IMR-90 (cell line): Measurements from ENCODE around the gene CMTR1. TPM values are rescaled to one million over a fixed set of nuclear protein-coding genes. Genes with fewer than 3 reads are reported as not detected.

Experiments
- ATAC-seq: fragments of 200-7000 bp; cut with Tn5 transposase; 2 replicates; pipeline ENCODE4 v1.9.1; 2020; ENCODE audit warnings: low read depth, mild to moderate bottlenecking, moderate library complexity
- BruUV-seq: library from RNA; stranded (reverse); fragments of 400-500 nt; replicated peaks from 2 replicates; lab custom pipeline; 2021; lab: Mats Ljungman, UMichigan
- CTCF ChIA-PET: fragments of 300-600 bp; formaldehyde crosslinking; extraction: SDS; loops from one replicate; lab custom pipeline; 2021; ENCODE audit warnings: antibody characterized with exemption; lab: Yijun Ruan, JAX
- POLR2A ChIA-PET: fragments of 300-600 bp; sonication (Branson Sonifier 250); formaldehyde crosslinking; loops from one replicate; lab custom pipeline; 2022; ENCODE audit warnings: antibody characterized with exemption; ENCODE audit not compliant: unreplicated experiment; lab: Charles Lee
- DNase-seq: peaks from one replicate; pipeline ENCODE4 v3.0.0; 2013
- H2AFZ ChIP-seq: replicated peaks from 2 replicates; pipeline ENCODE3; 2013; ENCODE audit warnings: low read length, mild to moderate bottlenecking; ENCODE audit not compliant: poor library complexity
- H2AK5ac ChIP-seq: 2 replicates; pipeline ENCODE4 v1.6.1; 2013; ENCODE audit warnings: low read depth, low read length, inconsistent platforms
- H2AK9ac ChIP-seq: replicated peaks from 2 replicates; pipeline ENCODE3; 2013; ENCODE audit warnings: mild to moderate bottlenecking, low read depth, low read length, moderate library complexity; ENCODE audit not compliant: poor library complexity
- H2BK120ac ChIP-seq: 2 replicates; pipeline ENCODE4 v1.6.1; 2013; ENCODE audit warnings: low read depth, low read length, inconsistent platforms
- H2BK15ac ChIP-seq: 3 replicates; pipeline ENCODE4 v1.6.1; 2013; ENCODE audit warnings: low read depth, low read length, inconsistent platforms
- H2BK20ac ChIP-seq: 2 replicates; pipeline ENCODE4 v1.6.1; 2013; ENCODE audit warnings: low read depth, mild to moderate bottlenecking, inconsistent platforms, low read length, moderate library complexity
- H2BK5ac ChIP-seq: 2 replicates; pipeline ENCODE4 v1.6.1; 2013; ENCODE audit warnings: mild to moderate bottlenecking, low read depth, low read length, inconsistent platforms; ENCODE audit not compliant: poor library complexity, severe bottlenecking
- H3K14ac ChIP-seq: replicated peaks from 2 replicates; pipeline ENCODE4 v1.6.1; 2013; ENCODE audit warnings: low read depth, low read length, inconsistent platforms
- H3K18ac ChIP-seq: 2 replicates; pipeline ENCODE4 v1.6.1; 2013; ENCODE audit warnings: low read depth, low read length, control low read depth
- H3K23ac ChIP-seq: 2 replicates; pipeline ENCODE4 v1.6.1; 2013; ENCODE audit warnings: low read depth, low read length, inconsistent platforms
- H3K27ac ChIP-seq: 2 replicates; pipeline ENCODE4 v1.5.1; 2013; ENCODE audit warnings: mild to moderate bottlenecking, control low read depth, low read length; ENCODE audit not compliant: insufficient read depth
- H3K27me3 ChIP-seq: 2 replicates; pipeline ENCODE4 v1.6.1; 2013; ENCODE audit warnings: low read length; ENCODE audit not compliant: control insufficient read depth, insufficient read depth
- H3K36me3 ChIP-seq: 2 replicates; pipeline ENCODE4 v1.6.1; 2013; ENCODE audit warnings: low read length, mixed read lengths; ENCODE audit not compliant: control insufficient read depth, insufficient read depth
- H3K4ac ChIP-seq: 2 replicates; pipeline ENCODE4 v1.6.1; 2013; ENCODE audit warnings: low read depth, low read length, inconsistent platforms
- H3K4me1 ChIP-seq: 2 replicates; pipeline ENCODE4 v1.6.1; 2013; ENCODE audit warnings: low read length, mixed read lengths; ENCODE audit not compliant: control insufficient read depth, insufficient read depth
- H3K4me2 ChIP-seq: 2 replicates; pipeline ENCODE4 v1.6.1; 2013; ENCODE audit warnings: low read depth, mild to moderate bottlenecking, control low read depth, low read length, moderate library complexity
- H3K4me3 ChIP-seq: 2 replicates; pipeline ENCODE4 v1.5.1; 2013; ENCODE audit warnings: low read depth, mild to moderate bottlenecking, control low read depth, low read length, moderate library complexity; ENCODE audit not compliant: insufficient read depth
- H3K56ac ChIP-seq: 2 replicates; pipeline ENCODE4 v1.6.1; 2013; ENCODE audit warnings: low read length, inconsistent platforms; ENCODE audit not compliant: insufficient read depth; ENCODE audit errors: extremely low read depth
- H3K79me1 ChIP-seq, 2 experiments: 2 replicates each; pipeline ENCODE4 v1.6.1; 2013; ENCODE audit warnings: low read length in 2 of 2, inconsistent platforms in 1 of 2, low read depth in 1 of 2
- H3K9ac ChIP-seq: 2 replicates; pipeline ENCODE4 v1.6.1; 2013; ENCODE audit warnings: low read depth, low read length, control low read depth
- H3K9me1 ChIP-seq: 2 replicates; pipeline ENCODE4 v1.6.1; 2013; ENCODE audit warnings: low read length, inconsistent platforms; ENCODE audit not compliant: insufficient read depth
- H3K9me3 ChIP-seq: 2 replicates; pipeline ENCODE4 v1.6.1; 2013; ENCODE audit warnings: low read length; ENCODE audit not compliant: control insufficient read depth, insufficient read depth
- H4K20me1 ChIP-seq: 2 replicates; pipeline ENCODE4 v1.6.1; 2013; ENCODE audit warnings: low read length, inconsistent platforms; ENCODE audit not compliant: insufficient read depth
- H4K5ac ChIP-seq: 2 replicates; pipeline ENCODE4 v1.6.1; 2013; ENCODE audit warnings: mild to moderate bottlenecking, low read depth, low read length, control low read depth
- H4K8ac ChIP-seq, 2 experiments: 2 replicates each; pipeline ENCODE4 v1.6.1; 2013; ENCODE audit warnings: low read depth in 2 of 2, low read length in 2 of 2, control low read depth in 1 of 2, inconsistent platforms in 1 of 2
- H4K91ac ChIP-seq: 2 replicates; pipeline ENCODE4 v1.6.1; 2013; ENCODE audit warnings: low read depth, low read length, inconsistent platforms; ENCODE audit not compliant: insufficient read depth
- BHLHE40 ChIP-seq: fragments of 150-350 bp; IDR thresholded peaks from 2 replicates; pipeline ENCODE4 v1.6.1; 2016; ENCODE audit warnings: mild to moderate bottlenecking, low read depth, low read length
- CEBPB ChIP-seq: IDR thresholded peaks from 2 replicates; pipeline ENCODE4 v1.6.1; 2012; ENCODE audit warnings: low read depth, low read length, improper control_type of control experiment
- CHD1 ChIP-seq: IDR thresholded peaks from 2 replicates; pipeline ENCODE4 v1.6.1; 2012; ENCODE audit warnings: low read depth, low read length, improper control_type of control experiment
- CTCF ChIP-seq: conservative IDR thresholded peaks from 2 replicates; pipeline ENCODE4 v1.5.1; 2012; ENCODE audit warnings: mild to moderate bottlenecking, low read depth, low read length, improper control_type of control experiment
- ELK1 ChIP-seq: fragments of 150-350 bp; IDR thresholded peaks from 2 replicates; pipeline ENCODE4 v1.6.1; 2016; ENCODE audit warnings: low read depth, mild to moderate bottlenecking, low read length, moderate library complexity, borderline replicate concordance
- FOS ChIP-seq: fragments of 150-350 bp; IDR thresholded peaks from 2 replicates; pipeline ENCODE4 v1.6.1; 2016; ENCODE audit warnings: low read depth, low read length
- MAFK ChIP-seq: IDR thresholded peaks from 2 replicates; pipeline ENCODE4 v1.6.1; 2012; ENCODE audit warnings: low read depth, low read length, improper control_type of control experiment
- MAZ ChIP-seq: IDR thresholded peaks from 2 replicates; pipeline ENCODE4 v1.6.1; 2012; ENCODE audit warnings: low read depth, mild to moderate bottlenecking, low read length, improper control_type of control experiment, moderate library complexity, borderline replicate concordance
- MXI1 ChIP-seq: IDR thresholded peaks from 2 replicates; pipeline ENCODE4 v1.6.1; 2012; ENCODE audit warnings: low read depth, mild to moderate bottlenecking, low read length, moderate library complexity, borderline replicate concordance
- NFE2L2 ChIP-seq: fragments of 150-350 bp; IDR thresholded peaks from 2 replicates; pipeline ENCODE4 v1.6.1; 2016; ENCODE audit warnings: low read depth, mild to moderate bottlenecking, low read length
- POLR2A ChIP-seq: IDR thresholded peaks from 2 replicates; pipeline ENCODE4 v1.6.1; 2012; ENCODE audit warnings: mild to moderate bottlenecking, low read depth, low read length
- RAD21 ChIP-seq: IDR thresholded peaks from 2 replicates; pipeline ENCODE4 v1.6.1; 2012; ENCODE audit warnings: low read length, improper control_type of control experiment
- RCOR1 ChIP-seq: IDR thresholded peaks from 2 replicates; pipeline ENCODE4 v1.6.1; 2012; ENCODE audit warnings: mild to moderate bottlenecking, low read length, improper control_type of control experiment; ENCODE audit not compliant: insufficient replicate concordance
- RFX5 ChIP-seq: IDR thresholded peaks from 2 replicates; pipeline ENCODE4 v1.8.0; 2012; ENCODE audit warnings: low read depth, mild to moderate bottlenecking, low read length, moderate library complexity
- SMC3 ChIP-seq: fragments of 150-350 bp; IDR thresholded peaks from 2 replicates; pipeline ENCODE4 v1.6.1; 2016; ENCODE audit warnings: low read depth, mild to moderate bottlenecking, antibody characterized with exemption, low read length, moderate library complexity
- USF2 ChIP-seq: fragments of 150-350 bp; IDR thresholded peaks from 2 replicates; pipeline ENCODE4 v1.6.1; 2017; ENCODE audit warnings: mild to moderate bottlenecking, antibody characterized with exemption, low read length, low read depth
- WGBS, 2 experiments: methylation state at CpG; one replicate each; pipeline versions ENCODE4 v1.1.5 to v1.1.7; 2013; ENCODE audit warnings: missing lambda C conversion rate in 2 of 2; ENCODE audit not compliant: insufficient read length in 1 of 2; ENCODE audit errors: extremely low coverage in 2 of 2; 5-methylcytosine and 5-hydroxymethylcytosine counted together
- dilution Hi-C: fragments of 300-500 bp; cut with HindIII; formaldehyde crosslinking; loops from one replicate; pipeline ENCODE4 v1.14.3; 2018; ENCODE audit warnings: low sequenced_read_pairs; ENCODE audit not compliant: unreplicated experiment
- in situ Hi-C: fragments of 300-500 bp; cut with MboI; formaldehyde crosslinking; loops from 3 replicates; pipeline ENCODE4 v1.14.3; 2019; ENCODE audit warnings: low sequenced_read_pairs, inconsistent platforms, mixed read lengths
- intact Hi-C: fragments of 100-400 bp; cut with micrococcal nuclease; formaldehyde crosslinking; loops from 2 replicates; pipeline ENCODE4 v1.10.0; 2022
- polyA plus RNA-seq, 3 experiments: library from polyadenylated mRNA; depleted of rRNA; stranded (reverse); fragments of >200 nt; gene quantifications; 2 replicates each; pipeline ENCODE4 v1.2.3, GENCODE V29; 2012; ENCODE audit warnings: low replicate concordance in 1 of 3
- total RNA-seq: library from RNA; depleted of rRNA; stranded (reverse); fragments of >200 nt; gene quantifications from 2 replicates; pipeline ENCODE4 v1.2.3, GENCODE V29; 2012

Gene CMTR1
- total and polyA plus RNA-seq, 2 of the 4 experiments (the other 2 are of a cell fraction), result 22.6 to 30.1 TPM

GRCh38 chr6:37514837-37515236 is 81.8 kb downstream of the CMTR1 start:
- POLR2A ChIA-PET, result no interaction called here

More at GRCh38 chr6:37514837-37515236, 81.8 kb downstream of the CMTR1 start:
- WGBS, 2 experiments, result 96% methylated on average over 4 of the region's 7 CpGs; no CpG with 5 or more reads in 1 of the 2 experiments
- H3K27ac ChIP-seq, result no peak overlapping the region
- H3K36me3 ChIP-seq, result no peaks in the 10 kb centered on the region
- ATAC-seq (no peak), DNase-seq (no peak)
- H3K4me1 ChIP-seq, result peaks cover 3% of the 10 kb centered on the region; the same call in 1 of the 2 replicates
- H3K56ac ChIP-seq, result no peak overlapping the region
- H2AK9ac ChIP-seq, result peak overlapping the region; percentile 79
- H3K4ac ChIP-seq, result no peak overlapping the region
- H3K79me1 ChIP-seq, result no peaks in the 10 kb centered on the region
- no peak overlapping the region for H2BK120ac ChIP-seq
- no peak overlapping the region for H2BK15ac ChIP-seq
- H2AFZ ChIP-seq, result no peak overlapping the region
- in situ Hi-C loops (no loop called here), intact Hi-C loops (no loop called here), dilution Hi-C loops (no loop called here)
- 0 out of 2 replicates have a peak overlapping the region, but pooled peaks have one; percentile 20 for H3K14ac ChIP-seq
- BruUV-seq, result no TSS peak
- no peak overlapping the region for H4K5ac ChIP-seq
- no peak overlapping the region for H4K8ac ChIP-seq
- CTCF ChIA-PET, result no interaction called here
- H2AK5ac ChIP-seq, result no peak overlapping the region
- no peaks in the 10 kb centered on the region for H4K20me1 ChIP-seq
- no peak overlapping the region for H3K18ac ChIP-seq
- H2BK20ac ChIP-seq, result no peak overlapping the region
- no peak overlapping the region for H3K23ac ChIP-seq
- H3K27me3 ChIP-seq, result peaks cover 65% of the 10 kb centered on the region
- H3K4me2 ChIP-seq, result no peak overlapping the region
- H3K9me1 ChIP-seq, result no peaks in the 10 kb centered on the region
- H4K91ac ChIP-seq, result no peak overlapping the region
- H3K9ac ChIP-seq, result no peak overlapping the region
- peaks cover 2% of the 10 kb centered on the region; the same call in 1 of the 2 replicates for H3K9me3 ChIP-seq
- no peak overlapping the region for H2BK5ac ChIP-seq
- H3K4me3 ChIP-seq, result no peak overlapping the region
- TF ChIP-seq POLR2A, result no peak
- no peak for TF ChIP-seq FOS
- no peak for TF ChIP-seq NFE2L2
- TF ChIP-seq CEBPB, result no peak
- TF ChIP-seq CTCF, result no peak
- TF ChIP-seq ELK1, result no peak
- TF ChIP-seq MXI1, result no peak
- TF ChIP-seq USF2, result no peak
- no peak for TF ChIP-seq RCOR1
- TF ChIP-seq MAFK, result no peak
- no peak for TF ChIP-seq BHLHE40
- TF ChIP-seq RFX5, result no peak
- TF ChIP-seq CHD1, result no peak
- TF ChIP-seq SMC3, result no peak
- TF ChIP-seq MAZ, result no peak
- TF ChIP-seq RAD21, result no peak
